PFSK-1 (cell line): ENCODE results near the gene SAMM50.

Experiments
- FOXP2 ChIP-seq: optimal IDR thresholded peaks from 2 replicates; pipeline ENCODE3; 2011; ENCODE audit warnings: borderline replicate concordance, control low read depth, inconsistent platforms; ENCODE audit not compliant: insufficient read depth; ENCODE audit errors: extremely low read length, extremely low read depth
- POLR2AphosphoS5 ChIP-seq: IDR thresholded peaks from 2 replicates; pipeline ENCODE4 v1.6.1; 2012; ENCODE audit warnings: low read depth, mild to moderate bottlenecking, control low read depth, low read length, moderate library complexity
- SIN3A ChIP-seq: IDR thresholded peaks from 2 replicates; pipeline ENCODE4 v1.6.1; 2012; ENCODE audit warnings: mild to moderate bottlenecking, low read length, moderate library complexity, borderline replicate concordance; ENCODE audit not compliant: insufficient read depth
- TAF1 ChIP-seq: IDR thresholded peaks from 2 replicates; pipeline ENCODE4 v1.6.1; 2012; ENCODE audit warnings: low read length, control low read depth, borderline replicate concordance; ENCODE audit not compliant: insufficient read depth
- TF ChIP-seq, protein P1 (sequence below), 2 experiments: IDR thresholded peaks; 2 replicates each; pipeline versions ENCODE4 v1.6.1 to v1.8.0; 2011 to 2012; ENCODE audit warnings: low read depth in 2 of 2, low read length in 2 of 2, control low read depth in 1 of 2, inconsistent platforms in 1 of 2, mild to moderate bottlenecking in 1 of 2, moderate library complexity in 1 of 2; ENCODE audit not compliant: insufficient read depth in 1 of 2

The SAMM50 gene

GRCh38 chr22:43969989-43970755 is 14.9 kb downstream of the SAMM50 start:
- TF ChIP-seq POLR2AphosphoS5 (no peak), SIN3A (no peak), TAF1 (no peak), FOXP2 (no peak)
- TF ChIP-seq, protein P1, sequence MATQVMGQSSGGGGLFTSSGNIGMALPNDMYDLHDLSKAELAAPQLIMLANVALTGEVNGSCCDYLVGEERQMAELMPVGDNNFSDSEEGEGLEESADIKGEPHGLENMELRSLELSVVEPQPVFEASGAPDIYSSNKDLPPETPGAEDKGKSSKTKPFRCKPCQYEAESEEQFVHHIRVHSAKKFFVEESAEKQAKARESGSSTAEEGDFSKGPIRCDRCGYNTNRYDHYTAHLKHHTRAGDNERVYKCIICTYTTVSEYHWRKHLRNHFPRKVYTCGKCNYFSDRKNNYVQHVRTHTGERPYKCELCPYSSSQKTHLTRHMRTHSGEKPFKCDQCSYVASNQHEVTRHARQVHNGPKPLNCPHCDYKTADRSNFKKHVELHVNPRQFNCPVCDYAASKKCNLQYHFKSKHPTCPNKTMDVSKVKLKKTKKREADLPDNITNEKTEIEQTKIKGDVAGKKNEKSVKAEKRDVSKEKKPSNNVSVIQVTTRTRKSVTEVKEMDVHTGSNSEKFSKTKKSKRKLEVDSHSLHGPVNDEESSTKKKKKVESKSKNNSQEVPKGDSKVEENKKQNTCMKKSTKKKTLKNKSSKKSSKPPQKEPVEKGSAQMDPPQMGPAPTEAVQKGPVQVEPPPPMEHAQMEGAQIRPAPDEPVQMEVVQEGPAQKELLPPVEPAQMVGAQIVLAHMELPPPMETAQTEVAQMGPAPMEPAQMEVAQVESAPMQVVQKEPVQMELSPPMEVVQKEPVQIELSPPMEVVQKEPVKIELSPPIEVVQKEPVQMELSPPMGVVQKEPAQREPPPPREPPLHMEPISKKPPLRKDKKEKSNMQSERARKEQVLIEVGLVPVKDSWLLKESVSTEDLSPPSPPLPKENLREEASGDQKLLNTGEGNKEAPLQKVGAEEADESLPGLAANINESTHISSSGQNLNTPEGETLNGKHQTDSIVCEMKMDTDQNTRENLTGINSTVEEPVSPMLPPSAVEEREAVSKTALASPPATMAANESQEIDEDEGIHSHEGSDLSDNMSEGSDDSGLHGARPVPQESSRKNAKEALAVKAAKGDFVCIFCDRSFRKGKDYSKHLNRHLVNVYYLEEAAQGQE (IDR thresholded peaks at IDR 0.05; ENCODE audit: insufficient read depth in 1 of 2, low read depth in 2 of 2, low read length in 2 of 2), result no peak

GRCh38 chr22:43971112-43971511 is 15.9 kb downstream of the SAMM50 start:
- TF ChIP-seq POLR2AphosphoS5, result no peak
- no peak for TF ChIP-seq FOXP2
- no peak for TF ChIP-seq SIN3A
- TF ChIP-seq TAF1, result no peak
- TF ChIP-seq, protein P1 (IDR thresholded peaks at IDR 0.05; ENCODE audit: insufficient read depth in 1 of 2, low read depth in 2 of 2, low read length in 2 of 2), result no peak

GRCh38 chr22:43972931-43973462 is 17.8 kb downstream of the SAMM50 start:
- TF ChIP-seq POLR2AphosphoS5, result no peak
- TF ChIP-seq, protein P1 (IDR thresholded peaks at IDR 0.05; ENCODE audit: insufficient read depth in 1 of 2, low read depth in 2 of 2, low read length in 2 of 2), result no peak
- TF ChIP-seq TAF1, result no peak
- no peak for TF ChIP-seq FOXP2
- TF ChIP-seq SIN3A, result no peak

DNA sequence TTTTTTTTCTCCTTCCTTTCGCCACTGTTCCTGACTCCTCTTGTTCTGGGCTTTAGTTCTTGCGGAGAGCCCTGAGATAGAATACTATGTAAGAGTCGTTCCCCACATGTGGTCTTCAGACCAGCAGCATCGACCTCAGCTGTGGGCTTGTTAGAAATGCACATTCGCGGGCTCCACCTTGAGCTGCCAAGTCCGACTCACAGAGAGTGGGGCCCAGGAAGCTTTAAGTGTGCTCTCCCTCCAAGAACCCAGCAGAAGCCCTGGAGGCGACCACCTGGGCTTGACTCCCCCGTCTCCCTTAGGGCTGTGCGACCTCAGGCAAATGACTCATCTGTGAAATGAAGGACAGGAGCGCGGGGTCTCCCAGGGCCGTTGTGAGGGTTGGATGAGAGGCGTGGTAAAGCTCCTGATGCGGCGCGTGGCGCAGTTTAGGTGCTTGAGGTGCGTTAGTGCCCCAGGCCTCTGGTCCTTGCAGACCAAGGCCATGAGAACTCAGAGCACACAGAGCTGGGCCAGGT is 18.8 kb downstream of the SAMM50 start:
- TF ChIP-seq TAF1, result no peak

DNA sequence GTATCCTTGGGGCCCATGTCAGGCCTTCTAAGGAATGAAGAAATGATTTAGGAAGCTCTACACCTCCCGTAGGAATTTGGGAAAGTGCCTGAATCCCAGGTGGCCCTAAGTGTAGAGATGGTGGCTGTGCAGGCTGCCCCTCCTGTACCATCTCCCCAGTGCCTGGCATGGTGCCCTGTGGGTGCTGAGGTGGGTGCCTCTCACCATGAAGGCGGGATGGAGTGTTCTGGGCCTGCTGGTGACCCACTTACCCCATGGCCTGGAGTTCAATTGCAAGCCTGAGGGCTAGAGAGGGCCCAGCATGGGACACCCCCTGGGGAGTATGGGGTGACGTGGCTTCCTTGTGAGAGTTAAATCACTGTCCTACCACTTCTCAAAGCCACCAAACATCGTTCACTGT is 19.8 kb downstream of the SAMM50 start:
- TF ChIP-seq TAF1 (no peak), POLR2AphosphoS5 (no peak), SIN3A (no peak), FOXP2 (no peak)
- TF ChIP-seq, protein P1 (IDR thresholded peaks at IDR 0.05; ENCODE audit: insufficient read depth in 1 of 2, low read depth in 2 of 2, low read length in 2 of 2), result no peak
